Measurements from ENCODE around the gene BRINP3.

- TF ChIP-seq EP300 (conservative IDR thresholded peaks at IDR 0.05; ENCODE audit: poor library complexity, severe bottlenecking) (no peak), POLR2AphosphoS5 (IDR thresholded peaks at IDR 0.05) (no peak), EZH2 (IDR thresholded peaks at IDR 0.05; ENCODE audit: borderline replicate concordance, insufficient read depth, low read length, poor library complexity, severe bottlenecking) (no peak), CTCF (IDR thresholded peaks at IDR 0.05; ENCODE audit: poor library complexity, severe bottlenecking) (peak; percentile 46), SMC3 (conservative IDR thresholded peaks at IDR 0.05; ENCODE audit: poor library complexity) (no peak)
These were observed 735 bp upstream of the BRINP3 start for GRCh38 chr1:190478149-190479049.
